Raji (cell line): Measurements from ENCODE around the gene UBE2E1.

Experiments
- POLR2A ChIP-seq: IDR thresholded peaks from 2 replicates; pipeline ENCODE4 v1.6.1; 2011; ENCODE audit warnings: low read depth, low read length, control low read depth; ENCODE audit not compliant: insufficient read depth

UBE2E1 gene

GRCh38 chr3:23781051-23781450 lies 24.7 kb upstream of the UBE2E1 start:
- TF ChIP-seq POLR2A: no peak

- no peak for TF ChIP-seq POLR2A
These were observed 23.9 kb upstream of the UBE2E1 start for GRCh38 chr3:23781871-23782270.

DNA sequence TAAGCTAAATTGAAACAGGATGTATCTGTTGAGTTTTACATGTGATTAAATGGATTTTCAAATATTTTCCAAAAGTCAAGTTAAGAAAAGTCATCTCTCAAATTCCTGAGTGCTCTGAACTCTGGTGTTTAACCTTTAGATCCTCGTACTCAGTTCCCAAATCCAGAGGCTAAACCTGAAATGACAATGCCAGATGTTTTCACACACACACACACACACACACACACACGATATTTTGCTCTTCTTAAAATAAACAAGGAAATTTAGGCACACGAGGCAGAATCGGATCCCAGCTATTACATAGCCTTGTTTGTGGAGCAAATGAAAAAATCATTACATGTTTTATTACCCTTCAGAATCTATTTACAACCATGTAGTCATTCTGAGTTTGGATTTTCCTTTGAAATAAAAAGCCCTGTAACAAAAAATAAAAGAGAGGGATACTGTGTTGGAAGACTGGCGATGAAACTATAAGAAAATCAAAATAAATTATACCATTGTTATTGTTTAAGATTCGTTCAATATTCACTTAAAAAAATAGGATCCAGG lies 20.6 kb upstream of the UBE2E1 start:
- no peak for TF ChIP-seq POLR2A

DNA sequence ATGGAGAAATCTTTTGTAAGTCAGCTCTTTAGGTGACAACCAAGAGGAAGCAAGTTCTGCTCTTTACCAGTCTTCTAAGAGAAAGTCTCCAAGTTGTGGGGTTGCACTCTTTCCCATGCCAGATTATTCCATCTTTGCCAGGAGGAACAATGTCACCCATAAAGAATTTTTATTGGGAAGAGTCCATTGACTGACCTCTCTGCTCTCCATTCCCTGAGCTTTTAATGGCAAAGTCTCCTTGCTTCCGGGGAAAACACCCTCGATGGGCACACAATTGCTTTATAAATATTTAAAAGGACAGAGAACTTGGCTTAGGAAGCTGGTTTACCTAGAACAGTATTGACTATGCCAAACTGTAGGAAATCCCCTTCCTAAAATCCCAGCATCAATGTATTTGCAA lies 19.9 kb upstream of the UBE2E1 start:
- no peak for TF ChIP-seq POLR2A

DNA sequence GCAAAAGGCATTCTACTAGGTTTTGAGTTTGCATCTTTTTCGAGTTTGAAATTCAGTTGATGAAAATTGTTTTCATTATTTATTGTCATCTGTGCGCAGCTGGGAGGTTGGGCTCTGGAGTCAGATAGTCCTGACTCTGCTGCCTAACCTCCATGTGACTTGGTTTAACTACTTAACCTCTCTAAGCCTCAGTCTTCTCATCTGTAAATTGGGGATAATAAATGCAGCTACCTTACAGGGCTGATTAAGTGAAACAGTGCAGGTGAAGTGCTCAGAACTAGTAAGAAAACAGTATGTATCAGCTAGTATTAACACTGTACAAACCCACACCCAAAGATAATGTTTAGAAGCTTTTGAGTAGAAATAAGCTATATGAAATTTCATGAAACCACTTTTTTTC lies 14.1 kb upstream of the UBE2E1 start:
- TF ChIP-seq POLR2A: no peak

GRCh38 chr3:23793528-23794134 lies 12.1 kb upstream of the UBE2E1 start:
- TF ChIP-seq POLR2A: no peak

DNA sequence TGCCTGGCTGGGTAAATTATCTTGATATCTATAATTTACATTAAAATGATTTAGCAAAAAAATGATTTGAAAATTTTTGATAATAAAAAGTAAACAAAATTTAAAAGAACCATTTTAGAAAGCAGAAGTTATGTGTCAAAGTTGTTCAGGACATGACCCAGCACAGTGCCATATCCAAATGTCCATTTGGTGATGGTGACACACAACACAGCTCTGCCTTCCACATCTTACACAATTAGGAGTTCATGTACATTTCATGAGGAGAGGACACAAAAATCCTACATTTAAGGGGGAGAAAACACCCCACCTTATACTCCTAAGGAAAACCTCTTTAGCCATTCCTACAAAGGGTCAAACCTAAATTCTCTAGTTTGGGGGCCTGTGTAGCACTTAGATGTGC lies 10.7 kb upstream of the UBE2E1 start:
- no peak for TF ChIP-seq POLR2A

- no peak for TF ChIP-seq POLR2A
These were observed 9.2 kb upstream of the UBE2E1 start for GRCh38 chr3:23796518-23796917.

DNA sequence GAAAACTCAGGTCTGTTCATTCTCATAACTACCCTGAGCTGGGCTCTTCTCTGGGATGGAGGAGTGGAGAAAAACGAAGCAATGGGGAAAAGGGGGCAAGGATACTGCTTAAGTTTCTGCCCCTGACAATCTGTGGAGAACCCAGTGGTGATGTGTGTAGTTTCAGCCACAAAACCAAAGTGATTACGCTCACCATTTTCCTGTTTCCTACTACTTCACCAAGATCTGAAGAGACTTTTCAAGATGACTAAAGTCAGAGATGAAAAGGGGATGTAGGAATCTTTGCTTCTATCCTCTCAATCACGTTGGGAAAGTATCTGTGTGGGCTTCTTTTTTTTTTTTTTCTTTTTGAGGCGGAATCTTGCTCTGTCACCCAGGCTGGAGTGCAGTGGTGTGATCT lies 8.3 kb upstream of the UBE2E1 start:
- no peak for TF ChIP-seq POLR2A

- no peak for TF ChIP-seq POLR2A
These were observed 7.3 kb upstream of the UBE2E1 start for GRCh38 chr3:23798456-23798855.

DNA sequence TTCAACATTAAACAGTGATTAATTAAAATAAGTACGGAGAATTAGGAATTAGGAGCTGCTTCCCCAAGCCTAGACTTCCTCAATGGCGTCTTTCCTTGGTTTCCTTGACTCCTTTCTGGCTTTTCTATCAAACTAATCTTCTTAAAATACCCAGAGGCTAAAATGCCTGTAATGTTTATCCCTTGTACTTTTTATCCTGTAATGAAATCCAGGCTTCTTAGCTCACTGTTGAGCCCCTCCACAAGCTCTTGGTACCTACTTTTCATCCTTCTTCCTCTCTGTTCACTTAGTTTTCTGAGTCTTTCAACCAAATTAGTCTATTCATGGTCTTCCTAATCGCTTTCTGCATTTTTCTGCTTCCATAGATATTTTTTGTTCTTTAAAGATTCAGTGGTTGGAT lies 6.9 kb upstream of the UBE2E1 start:
- TF ChIP-seq POLR2A: no peak

DNA sequence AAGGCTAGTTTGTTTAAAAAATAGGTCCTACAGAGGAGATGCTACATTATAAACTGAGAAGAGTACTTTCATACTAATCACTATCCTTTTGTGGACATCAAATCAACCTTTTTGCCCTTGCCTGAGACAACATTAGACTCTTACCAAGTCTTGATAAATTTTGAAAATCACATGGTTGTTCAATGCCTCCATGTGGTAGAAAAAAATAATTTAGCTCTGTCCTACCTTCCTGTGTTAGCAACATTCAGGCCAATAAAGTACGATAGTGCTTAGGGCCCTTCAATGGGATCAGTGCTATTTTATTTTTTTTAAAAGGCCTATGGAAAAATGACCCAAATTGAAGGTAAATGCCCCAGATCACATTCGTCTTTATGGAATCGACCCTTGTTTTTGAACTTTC lies 5.0 kb upstream of the UBE2E1 start:
- TF ChIP-seq POLR2A: no peak

GRCh38 chr3:23804441-23805209 lies 1.1 kb upstream of the UBE2E1 start:
- TF ChIP-seq POLR2A: no peak

- no peak for TF ChIP-seq POLR2A
These were observed 534 bp upstream of the UBE2E1 start for GRCh38 chr3:23805210-23805632.

GRCh38 chr3:23806534-23807423 lies 1.0 kb downstream of the UBE2E1 start:
- TF ChIP-seq POLR2A: no peak
